Cardiac fibroblast (primary cell): Measurements from ENCODE around the gene RFTN2.

ENCODE experiments used
- DNase-seq, 2 donors: peaks; one replicate each; pipeline versions ENCODE4 v3.0.0 to v3.0.0-alpha.2; 2010; ENCODE audit warnings: low read depth in 2 of 2
- H3K4me3 ChIP-seq, 2 donors: replicated peaks in 1 of 2; 1 replicate in 1 of 2; 2 replicates in 1 of 2; pipeline ENCODE4 v1.5.1; 2011; ENCODE audit warnings: low read depth in 2 of 2, low read length in 2 of 2, mild to moderate bottlenecking in 2 of 2, moderate library complexity in 1 of 2
- CTCF ChIP-seq: IDR thresholded peaks from one replicate; pipeline ENCODE4 v1.5.1; 2011; ENCODE audit warnings: low read depth, mild to moderate bottlenecking, low read length, inconsistent platforms

The RFTN2 gene

DNA sequence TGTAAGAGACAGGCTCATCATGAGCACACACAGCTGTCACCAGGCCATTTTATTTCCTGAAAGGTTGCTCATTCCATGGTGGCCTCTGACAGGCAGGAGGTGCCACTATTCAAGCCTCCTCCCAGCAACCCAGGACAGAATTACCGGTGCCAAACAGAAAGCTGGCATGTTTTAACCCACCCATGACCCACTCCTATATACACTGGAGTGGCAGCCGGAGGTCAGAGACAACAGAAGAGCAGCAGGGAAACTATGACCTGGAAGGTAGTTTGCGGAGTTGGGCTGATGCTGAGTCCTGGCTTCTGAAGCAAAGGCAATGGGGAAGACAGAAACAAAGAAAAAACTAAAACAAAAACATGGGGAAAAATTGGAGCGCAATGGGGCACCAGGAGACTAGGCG, 2.3 kb downstream of the RFTN2 start:
- no peak for TF ChIP-seq CTCF
- H3K4me3 ChIP-seq: no peak overlapping the region
- no peak for DNase-seq

DNA sequence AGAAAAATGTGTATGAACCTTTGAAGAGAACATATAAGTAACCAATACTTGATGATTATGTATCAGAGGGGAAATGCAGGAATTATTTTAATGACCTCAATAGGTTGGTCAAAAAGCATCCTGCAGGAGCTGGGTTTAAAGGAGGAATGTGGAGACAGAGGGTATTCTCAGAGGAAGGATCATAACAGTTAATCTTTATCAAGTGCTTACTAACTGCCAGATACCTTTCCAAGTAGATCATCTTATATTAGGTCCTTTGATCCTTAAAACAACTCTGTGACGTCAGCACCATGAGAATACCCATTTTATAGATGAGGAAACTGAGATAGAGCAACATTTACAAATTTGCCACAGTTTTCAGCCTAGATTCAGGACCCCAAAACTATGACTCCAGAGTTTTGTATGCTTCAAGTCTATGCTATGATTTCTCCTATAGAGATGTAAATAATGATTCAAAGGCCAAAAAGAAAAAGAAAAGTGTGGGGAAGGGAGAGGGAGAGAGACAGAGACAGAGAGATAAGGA, 3.0 kb downstream of the RFTN2 start:
- no peak for TF ChIP-seq CTCF
- no peak overlapping the region for H3K4me3 ChIP-seq
- DNase-seq: no peak

DNA sequence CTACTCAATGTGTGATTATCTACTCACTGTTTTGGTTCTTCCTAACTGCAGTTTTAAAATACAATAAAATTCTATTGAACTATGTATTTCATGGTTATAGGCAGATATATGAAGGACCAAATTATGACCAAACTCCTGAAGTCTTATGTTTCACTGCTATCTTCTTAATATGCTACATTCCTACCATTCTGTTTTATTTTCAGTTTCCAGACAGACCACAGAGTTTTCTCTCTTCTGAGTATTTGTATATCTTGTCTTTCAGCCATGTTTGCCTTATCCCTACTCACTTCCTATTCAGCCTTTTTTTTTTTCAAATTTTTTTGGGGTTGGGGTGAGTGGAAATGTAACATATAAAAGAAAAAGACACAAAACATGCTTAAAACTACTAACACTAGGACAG, 6.3 kb downstream of the RFTN2 start:
- TF ChIP-seq CTCF: no peak
- no peak for DNase-seq
- H3K4me3 ChIP-seq: no peak overlapping the region

- H3K4me3 ChIP-seq: no peak overlapping the region
- DNase-seq: no peak
- TF ChIP-seq CTCF: no peak
Measured at GRCh38 chr2:197668296-197668695, 7.1 kb downstream of the RFTN2 start.

GRCh38 chr2:197666277-197666676, 9.1 kb downstream of the RFTN2 start:
- DNase-seq: no peak
- no peak for TF ChIP-seq CTCF

GRCh38 chr2:197661626-197662025, 13.8 kb downstream of the RFTN2 start:
- no peak for DNase-seq
- no peak overlapping the region for H3K4me3 ChIP-seq
- no peak for TF ChIP-seq CTCF

More at GRCh38 chr2:197666277-197666676, 9.1 kb downstream of the RFTN2 start:
- H3K4me3 ChIP-seq: no peak overlapping the region

- no peak for TF ChIP-seq CTCF
- no peak for DNase-seq
- H3K4me3 ChIP-seq: no peak overlapping the region
Measured at GRCh38 chr2:197657562-197657961, 17.8 kb downstream of the RFTN2 start.
